ENCODE measurements around the gene CFDP1.

GRCh38 chr16:75458439-75458838 lies 25.1 kb upstream of the CFDP1 start:
- TF ChIP-seq CTCF (IDR thresholded peaks at IDR 0.05; ENCODE audit: low read depth, low read length, poor library complexity, severe bottlenecking) (no peak), EZH2phosphoT487 (IDR thresholded peaks at IDR 0.05; ENCODE audit: borderline replicate concordance, low read length) (no peak)

Data from DOHH2 (cell line).